ENCODE data around the gene FBF1.

Gene FBF1

DNA sequence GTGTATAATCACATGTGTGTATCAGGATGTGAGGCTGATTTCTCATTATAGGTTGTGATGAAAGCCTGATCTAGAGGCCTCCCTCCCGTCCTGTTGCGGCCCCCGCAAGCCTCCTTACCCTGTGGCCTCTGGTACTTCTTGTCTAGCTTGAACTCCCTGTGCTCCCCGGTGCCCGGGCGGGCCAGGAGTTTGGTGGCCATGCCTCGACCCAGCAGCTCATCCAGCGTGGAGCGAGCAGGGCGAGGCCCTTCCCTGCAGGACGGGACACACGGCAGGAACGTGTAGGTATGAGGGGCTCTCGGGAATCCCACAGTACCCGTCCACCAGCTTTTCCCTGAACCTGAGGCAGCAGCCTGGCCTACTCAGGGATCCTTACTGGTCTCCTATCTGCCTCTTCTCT lies 14.9 kb downstream of the FBF1 start:
- in situ Hi-C loops (cut with MboI; ENCODE audit: low sequenced_read_pairs, unreplicated experiment): no loop called here
- peak; percentile 11 for DNase-seq (ENCODE audit: low spot score)
- TF ChIP-seq, protein P1, sequence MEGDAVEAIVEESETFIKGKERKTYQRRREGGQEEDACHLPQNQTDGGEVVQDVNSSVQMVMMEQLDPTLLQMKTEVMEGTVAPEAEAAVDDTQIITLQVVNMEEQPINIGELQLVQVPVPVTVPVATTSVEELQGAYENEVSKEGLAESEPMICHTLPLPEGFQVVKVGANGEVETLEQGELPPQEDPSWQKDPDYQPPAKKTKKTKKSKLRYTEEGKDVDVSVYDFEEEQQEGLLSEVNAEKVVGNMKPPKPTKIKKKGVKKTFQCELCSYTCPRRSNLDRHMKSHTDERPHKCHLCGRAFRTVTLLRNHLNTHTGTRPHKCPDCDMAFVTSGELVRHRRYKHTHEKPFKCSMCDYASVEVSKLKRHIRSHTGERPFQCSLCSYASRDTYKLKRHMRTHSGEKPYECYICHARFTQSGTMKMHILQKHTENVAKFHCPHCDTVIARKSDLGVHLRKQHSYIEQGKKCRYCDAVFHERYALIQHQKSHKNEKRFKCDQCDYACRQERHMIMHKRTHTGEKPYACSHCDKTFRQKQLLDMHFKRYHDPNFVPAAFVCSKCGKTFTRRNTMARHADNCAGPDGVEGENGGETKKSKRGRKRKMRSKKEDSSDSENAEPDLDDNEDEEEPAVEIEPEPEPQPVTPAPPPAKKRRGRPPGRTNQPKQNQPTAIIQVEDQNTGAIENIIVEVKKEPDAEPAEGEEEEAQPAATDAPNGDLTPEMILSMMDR (IDR thresholded peaks at IDR 0.05; ENCODE audit: borderline replicate concordance, control extremely low read depth, extremely low read depth, insufficient read depth, missing control alignments): no peak

DNA sequence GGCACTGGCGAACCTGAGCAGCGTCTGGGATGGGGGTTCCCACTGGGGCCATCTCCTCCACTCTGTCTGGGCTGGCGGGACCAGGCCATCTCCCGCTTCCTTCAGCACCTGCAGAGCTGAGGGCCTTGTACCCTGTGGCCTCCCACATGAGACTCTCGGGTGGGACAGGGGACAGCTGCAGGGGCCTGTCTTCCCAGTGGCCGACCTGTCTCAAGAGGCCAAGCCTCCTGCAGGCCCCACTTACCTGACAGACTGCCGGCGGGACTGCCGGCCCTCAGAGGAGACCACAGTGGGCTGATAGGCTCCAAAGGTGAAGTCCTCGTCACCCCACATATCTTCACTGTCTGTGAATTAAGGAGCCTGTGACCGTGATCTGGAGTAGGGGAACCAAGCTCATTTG lies 15.7 kb downstream of the FBF1 start:
- DNase-seq (ENCODE audit: low spot score): peak; percentile 13
- in situ Hi-C loops (cut with MboI; ENCODE audit: low sequenced_read_pairs, unreplicated experiment): no loop called here
- TF ChIP-seq, protein P1 (IDR thresholded peaks at IDR 0.05; ENCODE audit: borderline replicate concordance, control extremely low read depth, extremely low read depth, insufficient read depth, missing control alignments): no peak

DNA sequence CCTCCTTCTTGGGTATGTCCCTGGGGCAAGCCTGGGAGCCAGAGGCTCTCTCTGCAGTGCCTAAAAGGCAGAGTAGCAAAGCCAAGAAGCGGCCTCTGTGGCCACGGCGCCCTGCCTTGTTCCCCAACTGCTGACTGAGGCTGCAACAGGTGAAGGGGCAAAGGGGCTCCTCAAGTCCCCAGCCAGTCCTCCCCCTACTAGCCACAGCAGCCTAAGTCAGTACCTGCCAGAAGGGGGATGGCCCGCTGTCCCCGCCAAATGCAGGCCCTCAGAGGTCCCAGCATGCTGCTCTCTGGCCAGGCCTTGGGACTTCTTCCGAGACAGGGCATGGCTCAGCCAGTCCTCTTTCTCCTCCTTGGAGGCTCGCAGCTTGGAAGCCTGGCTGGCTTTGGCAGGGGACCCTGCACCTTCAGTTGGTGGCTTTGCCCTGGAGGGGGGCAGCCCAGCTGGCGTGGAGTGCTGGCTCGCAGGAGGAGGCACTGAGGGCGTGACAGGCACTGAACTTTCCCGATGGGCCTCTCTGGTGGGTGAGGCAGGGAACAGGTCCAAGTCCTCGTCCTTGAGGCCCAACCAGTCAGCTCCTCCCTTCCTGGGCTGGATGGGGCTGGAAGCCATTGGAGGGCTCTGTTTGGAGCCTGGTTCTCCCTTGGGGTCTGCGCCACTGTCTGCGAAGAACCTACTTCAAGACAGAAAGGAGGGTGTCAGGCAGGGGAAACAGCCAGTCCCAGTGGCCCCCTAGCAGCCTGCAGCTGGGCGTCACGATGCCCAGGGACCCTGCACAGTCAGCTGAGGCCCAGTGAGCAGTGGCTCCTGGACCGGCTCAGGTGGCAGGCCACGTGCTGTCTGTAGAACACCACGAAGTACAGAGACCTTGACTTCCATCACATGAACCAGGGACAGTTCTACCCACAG lies 17.6 kb downstream of the FBF1 start:
- in situ Hi-C loops (cut with MboI; ENCODE audit: low sequenced_read_pairs, unreplicated experiment): loop anchor here (25.0 kb wide), 1 partner anchor 364 kb away; no protein-coding TSS in a partner anchor
- TF ChIP-seq, protein P1 (IDR thresholded peaks at IDR 0.05; ENCODE audit: borderline replicate concordance, control extremely low read depth, extremely low read depth, insufficient read depth, missing control alignments): no peak
- DNase-seq (ENCODE audit: low spot score): no peak

DNA sequence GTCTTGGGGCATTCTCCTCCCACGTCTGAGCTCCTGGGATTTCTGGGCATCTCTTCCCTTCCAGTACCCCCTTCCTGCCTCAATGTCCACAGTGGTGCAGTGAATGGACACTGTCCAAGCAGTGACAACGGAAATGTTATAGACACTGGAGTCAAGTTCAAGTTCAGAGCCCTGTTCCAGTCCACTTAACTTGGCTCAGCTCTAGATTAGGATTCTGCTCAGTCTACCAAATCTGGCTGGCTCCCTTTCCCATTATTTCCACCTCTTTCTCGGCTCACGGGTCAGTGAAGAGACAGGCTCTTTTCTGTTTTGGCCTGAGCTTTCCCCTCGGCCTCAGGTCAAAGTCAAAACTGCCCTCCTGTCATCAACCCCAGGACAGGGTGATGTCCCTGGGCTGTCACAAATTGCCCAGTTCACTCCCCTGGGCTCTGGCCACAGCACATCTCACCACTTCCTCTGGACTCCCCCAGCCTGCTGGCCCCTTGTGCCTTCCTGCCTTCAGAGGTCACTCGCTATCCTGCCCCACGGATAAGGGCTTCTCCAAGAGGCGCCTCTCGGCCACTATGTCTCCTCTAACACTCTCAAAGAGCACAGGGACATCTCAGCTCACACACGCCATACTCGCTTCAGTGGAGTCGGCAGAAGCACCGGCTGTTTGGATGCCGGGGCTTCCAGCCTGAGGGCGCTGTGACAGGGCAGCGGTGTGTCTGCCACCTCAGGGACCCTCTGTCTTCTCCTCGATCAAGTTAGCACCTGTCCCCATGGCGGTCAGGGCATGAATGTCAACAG lies 18.5 kb downstream of the FBF1 start:
- in situ Hi-C loops (cut with MboI; ENCODE audit: low sequenced_read_pairs, unreplicated experiment): loop anchor here (25.0 kb wide), 1 partner anchor 365 kb away; no protein-coding TSS in a partner anchor
- DNase-seq (ENCODE audit: low spot score): no peak
- TF ChIP-seq, protein P1 (IDR thresholded peaks at IDR 0.05; ENCODE audit: borderline replicate concordance, control extremely low read depth, extremely low read depth, insufficient read depth, missing control alignments): no peak

DNA sequence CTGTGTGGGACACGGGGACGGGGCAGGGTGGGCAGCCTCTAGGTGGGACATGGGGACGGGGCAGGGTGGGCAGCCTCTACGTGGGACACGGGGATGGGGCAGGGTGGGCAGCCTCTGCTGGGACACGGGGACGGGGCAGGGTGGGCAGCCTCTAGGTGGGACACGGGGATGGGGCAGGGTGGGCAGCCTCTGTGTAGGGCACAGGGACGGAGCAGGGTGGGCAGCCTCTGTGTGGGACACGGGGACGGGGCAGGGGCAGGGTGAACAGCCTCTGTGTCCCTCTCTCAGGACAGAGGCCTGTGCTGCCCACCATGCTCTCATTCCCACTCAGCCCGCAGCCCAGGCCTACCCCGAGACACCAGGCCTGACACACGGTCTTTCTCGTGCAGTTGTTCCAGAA lies 19.2 kb downstream of the FBF1 start:
- TF ChIP-seq, protein P1 (IDR thresholded peaks at IDR 0.05; ENCODE audit: borderline replicate concordance, control extremely low read depth, extremely low read depth, insufficient read depth, missing control alignments): no peak
- no peak for DNase-seq (ENCODE audit: low spot score)
- in situ Hi-C loops (cut with MboI; ENCODE audit: low sequenced_read_pairs, unreplicated experiment): loop anchor here (25.0 kb wide), 1 partner anchor 366 kb away; no protein-coding TSS in a partner anchor

DNA sequence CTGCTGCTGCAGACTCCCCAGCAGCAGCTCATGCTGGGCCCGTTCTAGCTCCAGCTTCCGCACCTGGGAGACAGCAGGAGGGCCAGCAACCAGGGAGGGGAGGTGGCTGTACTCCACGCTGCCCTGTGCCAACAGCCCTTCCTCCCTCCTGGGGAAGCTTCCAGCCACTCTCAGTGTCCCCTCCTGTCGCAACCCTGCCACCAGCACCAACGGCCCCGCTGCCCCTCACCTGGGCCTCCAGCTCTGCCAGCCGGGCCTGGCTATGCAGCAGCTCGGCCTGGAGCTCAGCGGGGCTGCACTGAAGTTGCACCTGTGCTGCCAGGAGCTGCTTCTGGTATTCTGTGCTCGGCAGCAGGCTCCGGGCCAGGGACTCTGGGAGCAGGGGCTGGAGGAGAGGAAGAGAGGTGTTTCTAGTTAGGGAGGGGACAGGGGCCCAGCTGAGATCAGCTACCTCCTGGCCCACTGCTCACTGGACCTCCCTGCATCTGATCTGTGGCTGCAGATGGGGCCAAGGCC lies 20.7 kb downstream of the FBF1 start:
- no peak for DNase-seq (ENCODE audit: low spot score)
- in situ Hi-C loops (cut with MboI; ENCODE audit: low sequenced_read_pairs, unreplicated experiment): loop anchor here (25.0 kb wide), 1 partner anchor 367 kb away; no protein-coding TSS in a partner anchor

More for the DNA sequence above, 20.7 kb downstream of the FBF1 start:
- TF ChIP-seq, protein P1 (IDR thresholded peaks at IDR 0.05; ENCODE audit: borderline replicate concordance, control extremely low read depth, extremely low read depth, insufficient read depth, missing control alignments): no peak

All from GM13976 (cell line).